ENCODE results near the gene SYNPR. TPM values are rescaled to one million over a fixed set of nuclear protein-coding genes. Genes with fewer than 3 reads are reported as not detected.

SYNPR gene
- total RNA-seq, 4 donors from 2014 or later: not detected

DNA sequence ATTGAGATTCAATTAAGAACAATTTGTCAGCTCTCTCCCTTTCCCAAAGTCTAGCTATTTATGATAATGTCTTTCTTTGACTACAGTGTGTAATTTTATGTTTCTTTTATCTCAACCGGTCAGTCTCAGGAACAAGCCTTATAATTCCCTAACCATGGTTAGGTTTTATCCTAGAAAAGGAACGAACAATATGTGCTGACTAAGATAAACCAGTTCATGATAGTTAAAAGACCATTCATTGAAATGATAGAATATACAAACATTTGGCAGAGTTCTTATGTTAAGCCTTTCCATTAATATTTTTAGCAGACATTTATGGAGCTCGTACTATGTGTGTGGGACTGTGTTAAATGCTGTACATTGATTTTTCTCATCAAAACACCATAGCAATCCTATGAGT lies 106.3 kb downstream of the SYNPR start:
- Histone ChIP-seq H3K36me3 (no peaks in the 10 kb centered on the region), H3K9me3 (no peaks in the 10 kb centered on the region), H3K27ac (no peak overlapping the region), H3K4me1 (no peaks in the 10 kb centered on the region), H3K4me3 (no peak overlapping the region), H3K27me3 (no peaks in the 10 kb centered on the region)
- TF ChIP-seq EP300 (IDR thresholded peaks at IDR 0.05) (no peak), POLR2A (IDR thresholded peaks at IDR 0.05) (no peak)
- TF ChIP-seq, protein P1, sequence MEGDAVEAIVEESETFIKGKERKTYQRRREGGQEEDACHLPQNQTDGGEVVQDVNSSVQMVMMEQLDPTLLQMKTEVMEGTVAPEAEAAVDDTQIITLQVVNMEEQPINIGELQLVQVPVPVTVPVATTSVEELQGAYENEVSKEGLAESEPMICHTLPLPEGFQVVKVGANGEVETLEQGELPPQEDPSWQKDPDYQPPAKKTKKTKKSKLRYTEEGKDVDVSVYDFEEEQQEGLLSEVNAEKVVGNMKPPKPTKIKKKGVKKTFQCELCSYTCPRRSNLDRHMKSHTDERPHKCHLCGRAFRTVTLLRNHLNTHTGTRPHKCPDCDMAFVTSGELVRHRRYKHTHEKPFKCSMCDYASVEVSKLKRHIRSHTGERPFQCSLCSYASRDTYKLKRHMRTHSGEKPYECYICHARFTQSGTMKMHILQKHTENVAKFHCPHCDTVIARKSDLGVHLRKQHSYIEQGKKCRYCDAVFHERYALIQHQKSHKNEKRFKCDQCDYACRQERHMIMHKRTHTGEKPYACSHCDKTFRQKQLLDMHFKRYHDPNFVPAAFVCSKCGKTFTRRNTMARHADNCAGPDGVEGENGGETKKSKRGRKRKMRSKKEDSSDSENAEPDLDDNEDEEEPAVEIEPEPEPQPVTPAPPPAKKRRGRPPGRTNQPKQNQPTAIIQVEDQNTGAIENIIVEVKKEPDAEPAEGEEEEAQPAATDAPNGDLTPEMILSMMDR (IDR thresholded peaks at IDR 0.05): no peak
- no peak for DNase-seq (ENCODE audit: low spot score in 2 of 2)
- WGBS, 2 donors: 40 to 41% methylated on average over 3 of the region's 3 CpGs

DNA sequence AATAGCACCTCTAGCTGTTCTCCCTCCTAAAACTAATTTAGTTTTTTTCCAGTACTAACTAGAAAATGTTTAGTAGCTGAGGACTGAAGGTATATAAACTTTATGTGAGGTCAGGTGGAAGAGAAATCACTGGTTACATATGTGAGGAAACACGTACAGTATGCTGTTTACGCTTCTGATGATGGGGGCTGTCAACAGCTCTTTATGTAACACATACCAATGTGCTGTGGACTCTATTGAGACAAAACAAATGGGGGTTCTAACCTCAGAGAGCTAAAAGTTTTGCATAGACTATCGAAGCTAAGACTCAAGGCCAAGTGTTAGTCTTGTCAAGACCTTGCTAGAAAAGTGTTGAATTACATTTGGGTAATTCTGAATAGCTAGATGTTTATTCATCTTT lies 107.5 kb downstream of the SYNPR start:
- no peaks in the 10 kb centered on the region for H3K9me3 ChIP-seq
- TF ChIP-seq, protein P1 (IDR thresholded peaks at IDR 0.05): no peak
- TF ChIP-seq EP300 (IDR thresholded peaks at IDR 0.05) (no peak), POLR2A (IDR thresholded peaks at IDR 0.05) (no peak)
- no peak overlapping the region for H3K27ac ChIP-seq
- H3K4me3 ChIP-seq: no peak overlapping the region
- no peaks in the 10 kb centered on the region for H3K4me1 ChIP-seq
- H3K27me3 ChIP-seq: no peaks in the 10 kb centered on the region
- DNase-seq (ENCODE audit: low spot score in 2 of 2): no peak
- H3K36me3 ChIP-seq: no peaks in the 10 kb centered on the region
- WGBS, 2 donors: 53 to 65% methylated on average over 3 of the region's 3 CpGs

DNA sequence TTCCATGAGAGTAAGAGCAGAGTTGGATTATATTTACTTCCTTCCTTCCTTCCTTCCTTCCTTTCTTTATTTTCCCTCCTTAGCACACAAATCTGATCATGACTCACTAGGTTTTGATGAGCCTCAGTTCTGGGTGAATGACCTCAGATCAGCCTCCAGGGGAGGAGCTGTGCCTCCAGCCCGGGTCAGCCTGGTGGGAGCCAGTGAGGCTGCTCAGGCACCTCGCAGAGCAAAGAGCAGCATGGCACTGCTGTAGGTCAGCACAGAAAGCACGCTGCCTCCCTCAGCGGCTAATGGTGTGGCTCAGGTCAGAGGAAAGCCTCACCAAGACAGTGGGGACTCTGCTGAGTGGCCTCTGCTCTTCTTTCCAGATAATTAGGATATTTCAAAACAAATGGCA lies 108.5 kb downstream of the SYNPR start:
- Histone ChIP-seq H3K27ac (no peak overlapping the region), H3K4me3 (no peak overlapping the region), H3K9me3 (no peaks in the 10 kb centered on the region), H3K36me3 (no peaks in the 10 kb centered on the region), H3K4me1 (no peaks in the 10 kb centered on the region), H3K27me3 (no peaks in the 10 kb centered on the region)
- TF ChIP-seq, protein P1 (IDR thresholded peaks at IDR 0.05): no peak
- TF ChIP-seq EP300 (IDR thresholded peaks at IDR 0.05) (no peak), POLR2A (IDR thresholded peaks at IDR 0.05) (no peak)
- no peak for DNase-seq (ENCODE audit: low spot score in 2 of 2)
- WGBS, 2 donors: 50 to 55% methylated on average over 4 of the region's 4 CpGs

DNA sequence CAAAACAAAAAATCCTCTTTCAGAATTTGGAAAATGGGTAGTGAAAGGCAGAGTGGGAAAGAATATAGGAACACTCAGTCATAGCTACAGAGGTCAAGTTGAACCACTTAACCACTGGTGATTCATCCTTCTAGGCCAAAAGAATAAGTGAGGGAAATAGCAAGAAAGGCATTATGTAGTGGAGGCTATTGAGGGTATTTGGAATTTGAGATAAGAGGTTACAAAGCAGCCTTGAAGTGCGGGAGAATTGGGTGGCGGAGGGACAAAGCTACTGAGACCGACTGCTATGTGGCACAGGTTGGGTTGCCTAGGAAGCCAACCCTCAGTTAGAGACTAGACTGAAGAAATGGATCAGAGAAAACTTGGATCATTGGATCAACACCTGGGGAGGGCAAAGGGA lies 109.5 kb downstream of the SYNPR start:
- H3K27ac ChIP-seq: no peak overlapping the region
- TF ChIP-seq EP300 (IDR thresholded peaks at IDR 0.05): no peak
- no peak for TF ChIP-seq POLR2A (IDR thresholded peaks at IDR 0.05)
- TF ChIP-seq, protein P1 (IDR thresholded peaks at IDR 0.05): no peak
- no peaks in the 10 kb centered on the region for H3K27me3 ChIP-seq
- 62 to 87% methylated on average over 3 of the region's 3 CpGs for WGBS, 2 donors
- no peak for DNase-seq (ENCODE audit: low spot score in 2 of 2)
- H3K4me1 ChIP-seq: no peaks in the 10 kb centered on the region
- H3K36me3 ChIP-seq: no peaks in the 10 kb centered on the region
- H3K9me3 ChIP-seq: no peaks in the 10 kb centered on the region
- no peak overlapping the region for H3K4me3 ChIP-seq

DNA sequence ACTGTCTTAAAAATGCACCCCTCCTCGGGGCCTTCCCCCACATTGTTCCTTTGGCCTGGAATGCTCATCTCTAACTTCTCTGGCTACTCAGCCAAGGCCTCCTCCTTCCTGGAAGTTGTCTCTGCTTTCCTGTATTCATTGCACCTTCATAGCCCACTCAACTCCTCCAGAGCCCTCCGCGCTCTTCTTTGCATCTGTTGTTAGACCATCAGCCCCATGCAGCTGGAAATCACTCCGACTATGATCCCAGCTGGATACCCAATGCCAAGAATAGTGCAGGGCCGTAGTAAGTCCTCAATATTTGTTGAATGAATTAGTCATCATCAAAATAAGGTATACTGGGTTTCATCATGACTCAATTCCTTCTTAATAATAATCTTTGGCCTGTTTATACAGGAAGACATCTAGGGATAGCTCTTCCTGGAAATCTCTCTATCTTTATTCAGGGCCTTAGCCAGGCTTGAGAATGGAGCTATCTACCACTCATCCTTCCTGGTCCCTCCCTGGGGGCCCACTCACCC lies 112.7 kb downstream of the SYNPR start:
- Histone ChIP-seq H3K27ac (no peak overlapping the region), H3K4me3 (no peak overlapping the region), H3K9me3 (no peaks in the 10 kb centered on the region), H3K4me1 (no peaks in the 10 kb centered on the region), H3K27me3 (no peaks in the 10 kb centered on the region), H3K36me3 (no peaks in the 10 kb centered on the region)
- 53 to 55% methylated on average over 5 of the region's 5 CpGs for whole genome bisulfite sequencing, 2 donors
- TF ChIP-seq, protein P1 (IDR thresholded peaks at IDR 0.05): no peak
- TF ChIP-seq POLR2A (IDR thresholded peaks at IDR 0.05) (no peak), EP300 (IDR thresholded peaks at IDR 0.05) (no peak)
- DNase-seq (ENCODE audit: low spot score in 2 of 2): no peak
